Smooth muscle cell (in vitro differentiated cells): Measurements from ENCODE around the gene GMDS. TPM values are rescaled to one million over a fixed set of nuclear protein-coding genes. Genes with fewer than 3 reads are reported as not detected.

ENCODE experiments used
- DNase-seq: peaks from one replicate; lab custom pipeline; 2025; ENCODE audit not compliant: unreplicated experiment; lab: John Stamatoyannopoulos, UW
- H2AFZ ChIP-seq: fragments of 200-600 bp; sonication (generic); 2 replicates; pipeline ENCODE4 v1.6.0; 2016; ENCODE audit warnings: antibody characterized with exemption, low read depth, mild to moderate bottlenecking
- H3F3A ChIP-seq: fragments of 200-600 bp; sonication (generic); 2 replicates; pipeline ENCODE4 v1.6.0; 2017; ENCODE audit warnings: antibody characterized with exemption, low read depth
- H3K27ac ChIP-seq: fragments of 200-600 bp; sonication (generic); 2 replicates; pipeline ENCODE4 v1.5.1; 2016; ENCODE audit warnings: low read depth, mild to moderate bottlenecking
- H3K27me3 ChIP-seq: fragments of 200-600 bp; sonication (generic); 2 replicates; pipeline ENCODE4 v1.6.1; 2016; ENCODE audit warnings: low read depth, mild to moderate bottlenecking
- H3K36me3 ChIP-seq: fragments of 200-600 bp; sonication (generic); 2 replicates; pipeline ENCODE4 v1.5.1; 2016; ENCODE audit warnings: low read depth
- H3K4me1 ChIP-seq: fragments of 200-600 bp; sonication (generic); 2 replicates; pipeline ENCODE4 v1.5.1; 2016; ENCODE audit warnings: low read depth
- H3K4me2 ChIP-seq: fragments of 200-600 bp; sonication (generic); 2 replicates; pipeline ENCODE4 v1.6.0; 2016; ENCODE audit warnings: mild to moderate bottlenecking
- H3K4me3 ChIP-seq: fragments of 200-600 bp; sonication (generic); 2 replicates; pipeline ENCODE4 v1.5.1; 2016; ENCODE audit warnings: mild to moderate bottlenecking
- H3K79me2 ChIP-seq: fragments of 200-600 bp; sonication (generic); 2 replicates; pipeline ENCODE4 v1.6.0; 2016; ENCODE audit warnings: low read depth, mild to moderate bottlenecking
- H3K9ac ChIP-seq: fragments of 200-600 bp; sonication (generic); 2 replicates; pipeline ENCODE4 v1.6.0; 2016; ENCODE audit warnings: low read depth
- H3K9me3 ChIP-seq: fragments of 200-600 bp; sonication (generic); replicated peaks from 2 replicates; pipeline ENCODE4 v1.5.1; 2016; ENCODE audit warnings: low read depth
- H4K20me1 ChIP-seq: fragments of 200-600 bp; sonication (generic); 2 replicates; pipeline ENCODE4 v1.6.0; 2016; ENCODE audit warnings: low read depth
- WGBS: methylation state at CpG from one replicate; pipeline ENCODE4 v1.1.7; 2016; ENCODE audit warnings: low lambda C conversion rate; 5-methylcytosine and 5-hydroxymethylcytosine counted together
- polyA plus RNA-seq: library from polyadenylated mRNA; unstranded; fragments of >200 nt; fragmentation: Nextera tagmentation; extraction: Ambion mirVana; gene quantifications from 2 replicates; pipeline ENCODE4 v1.2.1, GENCODE V29; 2016
- total RNA-seq: library from RNA; depleted of rRNA; stranded (reverse); fragments of >200 nt; gene quantifications from 2 replicates; pipeline ENCODE4 v1.2.3, GENCODE V29; 2014
- TF ChIP-seq, protein P1 (sequence below): fragments of 200-600 bp; sonication (generic); IDR thresholded peaks from 2 replicates; pipeline ENCODE4 v1.5.1; 2017; ENCODE audit warnings: borderline replicate concordance, mild to moderate bottlenecking, antibody characterized with exemption; ENCODE audit not compliant: insufficient read depth, poor library complexity, severe bottlenecking

GMDS gene
- total and polyA plus RNA-seq, 2 experiments from 2014 or later = 3.7 to 8.5 TPM

DNA sequence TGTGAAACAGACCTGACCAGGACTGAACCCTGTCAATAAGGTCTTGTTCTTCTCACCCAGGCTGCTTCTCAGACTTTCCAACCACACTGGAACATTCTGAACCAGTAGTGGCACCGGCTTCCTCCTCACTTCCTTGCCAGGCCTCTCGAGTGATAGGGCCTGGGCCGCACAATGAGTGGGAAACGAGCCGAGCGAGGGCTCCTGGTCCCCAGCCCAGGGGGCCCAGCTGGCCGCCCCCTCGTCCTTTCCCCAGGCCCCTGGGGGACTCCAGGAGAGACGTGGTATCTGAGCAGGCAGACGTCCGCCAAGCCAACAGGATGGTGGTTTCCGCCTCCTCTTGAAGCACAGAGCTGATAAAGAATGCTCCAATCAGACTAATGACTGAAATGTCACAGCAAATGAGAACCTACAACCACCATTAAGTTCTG is 117.9 kb downstream of the GMDS start:
- H3K9ac ChIP-seq = no peak overlapping the region
- H3K4me1 ChIP-seq = no peaks in the 10 kb centered on the region
- H3K9me3 ChIP-seq = no peaks in the 10 kb centered on the region
- no peaks in the 10 kb centered on the region for H4K20me1 ChIP-seq
- TF ChIP-seq, protein P1, sequence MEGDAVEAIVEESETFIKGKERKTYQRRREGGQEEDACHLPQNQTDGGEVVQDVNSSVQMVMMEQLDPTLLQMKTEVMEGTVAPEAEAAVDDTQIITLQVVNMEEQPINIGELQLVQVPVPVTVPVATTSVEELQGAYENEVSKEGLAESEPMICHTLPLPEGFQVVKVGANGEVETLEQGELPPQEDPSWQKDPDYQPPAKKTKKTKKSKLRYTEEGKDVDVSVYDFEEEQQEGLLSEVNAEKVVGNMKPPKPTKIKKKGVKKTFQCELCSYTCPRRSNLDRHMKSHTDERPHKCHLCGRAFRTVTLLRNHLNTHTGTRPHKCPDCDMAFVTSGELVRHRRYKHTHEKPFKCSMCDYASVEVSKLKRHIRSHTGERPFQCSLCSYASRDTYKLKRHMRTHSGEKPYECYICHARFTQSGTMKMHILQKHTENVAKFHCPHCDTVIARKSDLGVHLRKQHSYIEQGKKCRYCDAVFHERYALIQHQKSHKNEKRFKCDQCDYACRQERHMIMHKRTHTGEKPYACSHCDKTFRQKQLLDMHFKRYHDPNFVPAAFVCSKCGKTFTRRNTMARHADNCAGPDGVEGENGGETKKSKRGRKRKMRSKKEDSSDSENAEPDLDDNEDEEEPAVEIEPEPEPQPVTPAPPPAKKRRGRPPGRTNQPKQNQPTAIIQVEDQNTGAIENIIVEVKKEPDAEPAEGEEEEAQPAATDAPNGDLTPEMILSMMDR = no peak
- H3K27me3 ChIP-seq = no peaks in the 10 kb centered on the region
- no peak overlapping the region for H3K4me2 ChIP-seq
- no peak overlapping the region for H3K27ac ChIP-seq
- H3K79me2 ChIP-seq = no peaks in the 10 kb centered on the region
- H2AFZ ChIP-seq = no peak overlapping the region
- WGBS = 56% methylated on average over 12 of the region's 12 CpGs
- H3K36me3 ChIP-seq = no peaks in the 10 kb centered on the region
- DNase-seq = no peak
- H3F3A ChIP-seq = no peaks in the 10 kb centered on the region
- no peak overlapping the region for H3K4me3 ChIP-seq

DNA sequence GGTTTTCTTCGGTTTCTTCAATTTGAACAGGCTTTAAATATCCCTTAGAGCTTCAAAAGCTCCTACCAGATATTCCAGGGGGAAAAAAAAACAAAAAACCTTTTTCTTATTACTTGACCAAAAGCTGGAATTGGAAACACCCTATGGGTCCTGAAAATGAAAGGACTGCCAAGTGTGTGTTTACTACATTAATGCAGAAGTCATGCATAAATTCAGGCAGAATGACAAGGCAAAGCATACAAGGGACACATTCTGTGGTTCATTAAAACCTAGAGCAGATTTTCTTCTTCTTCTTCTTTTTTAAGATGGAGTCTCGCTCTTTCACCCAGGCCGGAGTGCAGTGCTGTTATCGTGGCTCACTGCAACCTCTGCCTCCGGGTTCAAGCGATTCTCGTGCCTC is 119.1 kb downstream of the GMDS start:
- Histone ChIP-seq H3K4me2 (no peak overlapping the region), H4K20me1 (no peaks in the 10 kb centered on the region), H3K36me3 (no peaks in the 10 kb centered on the region), H3K4me1 (no peaks in the 10 kb centered on the region), H2AFZ (no peak overlapping the region), H3F3A (no peaks in the 10 kb centered on the region), H3K27me3 (no peaks in the 10 kb centered on the region), H3K27ac (no peak overlapping the region), H3K79me2 (no peaks in the 10 kb centered on the region), H3K4me3 (no peak overlapping the region), H3K9ac (no peak overlapping the region), H3K9me3 (no peaks in the 10 kb centered on the region)
- TF ChIP-seq, protein P1 = no peak
- WGBS = 99% methylated on average over 7 of the region's 7 CpGs
- no peak for DNase-seq

DNA sequence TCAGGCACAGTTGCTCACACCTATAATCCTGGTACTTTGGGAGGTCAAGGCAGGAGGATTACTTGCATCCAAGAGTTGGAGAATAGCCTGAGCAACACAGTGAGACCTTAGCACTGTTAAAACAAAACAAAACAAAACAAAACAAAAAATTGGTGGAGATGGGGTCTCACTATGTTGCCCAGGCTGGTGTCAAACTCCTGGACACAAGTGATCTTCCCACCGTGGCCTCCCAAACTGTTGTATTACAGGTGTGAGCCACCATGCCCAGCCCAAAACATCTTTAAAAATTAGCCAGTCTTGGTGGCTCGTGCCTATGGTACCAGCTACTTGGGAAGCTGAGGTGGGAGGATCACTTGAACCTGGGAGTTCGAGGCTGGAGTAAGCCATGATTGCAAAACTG is 120.2 kb downstream of the GMDS start:
- no peaks in the 10 kb centered on the region for H3K79me2 ChIP-seq
- H3K27ac ChIP-seq = no peak overlapping the region
- no peaks in the 10 kb centered on the region for H3K36me3 ChIP-seq
- H3F3A ChIP-seq = no peaks in the 10 kb centered on the region
- no peak overlapping the region for H3K4me3 ChIP-seq
- no peak overlapping the region for H3K4me2 ChIP-seq
- WGBS = 91% methylated on average over 3 of the region's 3 CpGs
- H3K27me3 ChIP-seq = no peaks in the 10 kb centered on the region
- no peak overlapping the region for H3K9ac ChIP-seq
- H4K20me1 ChIP-seq = no peaks in the 10 kb centered on the region
- H3K9me3 ChIP-seq = no peaks in the 10 kb centered on the region
- H2AFZ ChIP-seq = no peak overlapping the region
- TF ChIP-seq, protein P1 = no peak
- no peaks in the 10 kb centered on the region for H3K4me1 ChIP-seq
- DNase-seq = no peak

DNA sequence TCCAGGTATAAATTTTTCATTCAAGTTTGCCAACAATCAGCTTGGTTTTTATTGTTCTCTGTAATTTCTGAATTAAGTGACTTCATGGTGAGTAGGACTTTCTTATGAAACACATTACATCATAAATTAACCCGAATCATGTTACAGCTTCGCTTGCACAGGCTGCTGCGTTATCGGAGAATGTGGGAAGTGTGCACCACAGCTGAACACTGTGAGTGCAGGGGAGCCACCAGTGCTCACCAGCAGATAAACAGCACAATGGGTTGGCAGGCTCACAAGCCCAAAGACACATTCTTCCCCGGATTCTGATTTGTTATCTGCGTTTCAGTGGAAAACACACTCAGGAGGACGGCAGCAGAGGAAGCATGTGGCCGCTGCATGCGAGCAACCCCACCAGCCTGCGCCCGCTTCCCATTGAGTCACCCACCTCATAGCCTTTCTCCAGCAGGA is 121.1 kb downstream of the GMDS start:
- Histone ChIP-seq H3F3A (no peaks in the 10 kb centered on the region), H3K4me3 (no peak overlapping the region), H3K79me2 (no peaks in the 10 kb centered on the region), H3K4me2 (no peak overlapping the region), H3K27ac (no peak overlapping the region), H3K9ac (no peak overlapping the region), H3K27me3 (no peaks in the 10 kb centered on the region), H4K20me1 (no peaks in the 10 kb centered on the region), H2AFZ (no peak overlapping the region), H3K4me1 (no peaks in the 10 kb centered on the region), H3K9me3 (no peaks in the 10 kb centered on the region), H3K36me3 (no peaks in the 10 kb centered on the region)
- TF ChIP-seq, protein P1 = no peak
- 88% methylated on average over 11 of the region's 11 CpGs for WGBS
- DNase-seq = no peak
